GM12878 (cell line): Measurements from ENCODE around the gene BBS9. TPM values are rescaled to one million over a fixed set of nuclear protein-coding genes. Genes with fewer than 3 reads are reported as not detected.

Source experiments
- ATAC-seq: fragments of 200-7000 bp; cut with Tn5 transposase; 3 replicates; pipeline ENCODE4 v1.9.1; 2020; ENCODE audit warnings: mild to moderate bottlenecking, moderate library complexity
- BruUV-seq: library from RNA; stranded (reverse); fragments of 400-500 nt; replicated peaks from 2 replicates; lab custom pipeline; 2021; lab: Mats Ljungman, UMichigan
- CTCF ChIA-PET: fragments of 300-600 bp; sonication (Branson Sonifier 250); formaldehyde crosslinking; extraction: SDS; loops from one replicate; lab custom pipeline; 2021; ENCODE audit warnings: inconsistent platforms; lab: Yijun Ruan, JAX
- POLR2A ChIA-PET: fragments of 350-600 bp; formaldehyde crosslinking; extraction: SDS; loops from one replicate; lab custom pipeline; 2021; ENCODE audit warnings: inconsistent platforms; lab: Charles Lee
- RAD21 ChIA-PET: fragments of 300-600 bp; sonication (Branson Sonifier 250); formaldehyde crosslinking; loops from one replicate; lab custom pipeline; 2023; ENCODE audit warnings: antibody characterized with exemption; ENCODE audit not compliant: unreplicated experiment; lab: Charles Lee
- SMC1A ChIA-PET: fragments of 300-600 bp; sonication (Branson Sonifier 250); formaldehyde crosslinking; loops from one replicate; lab custom pipeline; 2023; ENCODE audit not compliant: unreplicated experiment, uncharacterized antibody; lab: Charles Lee
- DNase-seq: peaks from one replicate; pipeline ENCODE4 v3.0.0-alpha.2; 2011; ENCODE audit warnings: low read depth, low spot score
- FAIRE-seq: peaks from 3 replicates; lab custom pipeline; 2011; peaks lifted over from hg19 to GRCh38; lab: Jason Lieb, UNC
- H2AFZ ChIP-seq: 2 replicates; pipeline ENCODE4 v1.6.0; 2011; ENCODE audit warnings: low read depth, low read length, control low read depth; ENCODE audit not compliant: control insufficient read depth
- H3K27ac ChIP-seq: 2 replicates; pipeline ENCODE4 v1.5.1; 2011; ENCODE audit warnings: control low read depth; ENCODE audit not compliant: control insufficient read depth, insufficient read depth
- H3K27me3 ChIP-seq, 2 experiments: replicated peaks in 1 of 2; 2 replicates each; pipeline versions ENCODE4 v1.6.0 to v1.6.1; 2011; ENCODE audit warnings: low read length in 1 of 2; ENCODE audit not compliant: control insufficient read depth in 2 of 2, insufficient read depth in 2 of 2
- H3K36me3 ChIP-seq, 2 experiments: 2 replicates each; pipeline ENCODE4 v1.5.1; 2011; ENCODE audit warnings: low read length in 1 of 2; ENCODE audit not compliant: control insufficient read depth in 2 of 2, insufficient read depth in 2 of 2
- H3K4me1 ChIP-seq: 2 replicates; pipeline ENCODE4 v1.6.1; 2011; ENCODE audit warnings: mild to moderate bottlenecking, low read length, moderate library complexity, mixed read lengths; ENCODE audit not compliant: control insufficient read depth, insufficient read depth
- H3K4me2 ChIP-seq: 2 replicates; pipeline ENCODE4 v1.6.0; 2011; ENCODE audit warnings: control low read depth; ENCODE audit not compliant: control insufficient read depth, insufficient read depth
- H3K4me3 ChIP-seq: fragments of 200-600 bp; sonication (generic); 2 replicates; pipeline ENCODE4 v1.5.1; 2016
- H3K79me2 ChIP-seq: 2 replicates; pipeline ENCODE4 v1.6.0; 2011; ENCODE audit warnings: low read length; ENCODE audit not compliant: control insufficient read depth, insufficient read depth
- H3K9ac ChIP-seq: 2 replicates; pipeline ENCODE4 v1.8.0; 2011; ENCODE audit warnings: low read length, control low read depth, mixed read lengths; ENCODE audit not compliant: control insufficient read depth, insufficient read depth
- H3K9me3 ChIP-seq: replicated peaks from 3 replicates; pipeline ENCODE4 v1.5.1; 2011; ENCODE audit warnings: mild to moderate bottlenecking, low read length; ENCODE audit not compliant: control insufficient read depth, insufficient read depth
- H4K20me1 ChIP-seq: 2 replicates; pipeline ENCODE4 v1.6.0; 2011; ENCODE audit not compliant: control insufficient read depth, insufficient read depth
- CUX1 ChIP-seq: IDR thresholded peaks from 2 replicates; pipeline ENCODE4 v1.6.1; 2012; ENCODE audit warnings: improper control_type of control experiment, low read depth, low read length; ENCODE audit not compliant: insufficient replicate concordance
- FOXM1 ChIP-seq: IDR thresholded peaks from 2 replicates; pipeline ENCODE4 v1.6.1; 2012; ENCODE audit warnings: low read depth, mild to moderate bottlenecking, inconsistent platforms, low read length, moderate library complexity
- HCFC1 ChIP-seq: fragments of 150-350 bp; IDR thresholded peaks from 2 replicates; pipeline ENCODE4 v1.6.1; 2014; ENCODE audit warnings: low read length
- MEF2B ChIP-seq: fragments of 450-650 bp; IDR thresholded peaks from 2 replicates; pipeline ENCODE4 v1.6.1; 2018; ENCODE audit warnings: mild to moderate bottlenecking, moderate library complexity; ENCODE audit not compliant: partially characterized antibody, poor library complexity, severe bottlenecking
- SKIL ChIP-seq: fragments of 450-650 bp; IDR thresholded peaks from 2 replicates; pipeline ENCODE4 v1.6.1; 2017; ENCODE audit warnings: mild to moderate bottlenecking, low read depth, inconsistent platforms; ENCODE audit not compliant: poor library complexity, severe bottlenecking
- TBL1XR1 ChIP-seq: IDR thresholded peaks from 2 replicates; pipeline ENCODE4 v1.6.1; 2012; ENCODE audit warnings: low read depth, low read length, improper control_type of control experiment
- ZNF384 ChIP-seq: IDR thresholded peaks from 2 replicates; pipeline ENCODE4 v1.6.1; 2012; ENCODE audit warnings: low read depth, mild to moderate bottlenecking, low read length, improper control_type of control experiment, borderline replicate concordance
- WGBS: methylation state at CpG from one replicate; pipeline ENCODE4 v1.1.6; 2016; ENCODE audit warnings: low lambda C conversion rate; ENCODE audit not compliant: insufficient replicate concordance, insufficient coverage; ENCODE audit errors: missing lambda C conversion rate; 5-methylcytosine and 5-hydroxymethylcytosine counted together
- in situ Hi-C: fragments of 300-500 bp; cut with MboI; formaldehyde crosslinking; loops from 9 replicates; pipeline ENCODE4 v1.14.3; 2018; ENCODE audit warnings: mixed read lengths
- intact Hi-C: fragments of 100-400 bp; cut with micrococcal nuclease; formaldehyde crosslinking; loops from one replicate; pipeline ENCODE4 v1.14.2; 2022; ENCODE audit not compliant: unreplicated experiment
- polyA plus RNA-seq, 11 experiments: library from polyadenylated mRNA; depleted of rRNA in 4 of 11; unstranded in 6 of 11; stranded (reverse) in 5 of 11; fragments of >200 nt; fragmentation: Nextera tagmentation in 4 of 11; fragmentation: Illumina TruSeq in 1 of 11; extraction: Ambion mirVana in 4 of 11; extraction: Trizol in 1 of 11; gene quantifications; 1 replicate in 1 of 11; 2 replicates in 10 of 11; pipeline versions ENCODE4 v1.2.1 to v1.2.3, GENCODE V29; 2011 to 2016; ENCODE audit warnings: inconsistent platforms in 2 of 11, missing spikeins in 2 of 11, low read depth in 1 of 11
- total RNA-seq, 4 experiments: library from RNA; depleted of rRNA in 3 of 4; stranded (reverse); fragments of >200 nt in 3 of 4; fragmentation: Illumina TruSeq in 1 of 4; extraction: Trizol in 1 of 4; gene quantifications; 2 replicates each; pipeline versions ENCODE4 v1.2.1 to v1.2.3, GENCODE V29; 2013 to 2021
- TF ChIP-seq, protein P1 (sequence below): IDR thresholded peaks from 2 replicates; pipeline ENCODE4 v1.6.1; 2012; ENCODE audit warnings: low read length, inconsistent platforms
- TF ChIP-seq, protein P2 (sequence below): fragments of 450-650 bp; IDR thresholded peaks from 2 replicates; pipeline ENCODE4 v1.6.1; 2018; ENCODE audit warnings: mild to moderate bottlenecking, low read depth, moderate library complexity; ENCODE audit not compliant: partially characterized antibody
- TF ChIP-seq, protein P3 (sequence below): fragments of 450-650 bp; IDR thresholded peaks from 2 replicates; pipeline ENCODE4 v1.6.1; 2016; ENCODE audit warnings: mild to moderate bottlenecking

Gene BBS9
- total and polyA plus RNA-seq, 10 of the 15 experiments (the other 5 are each of a cell fraction or from before 2014, with no cell fraction given) = 1.2 to 5.6 (median 2.3) TPM

- Histone ChIP-seq H3K27me3 (no peaks in the 10 kb centered on the region), H3K4me1 (no peaks in the 10 kb centered on the region), H3K36me3 (no peaks in the 10 kb centered on the region), H3K9ac (no peak overlapping the region), H3K4me2 (no peak overlapping the region), H2AFZ (no peak overlapping the region), H3K27ac (no peak overlapping the region), H4K20me1 (no peaks in the 10 kb centered on the region), H3K4me3 (no peak overlapping the region), H3K9me3 (no peaks in the 10 kb centered on the region), H3K79me2 (no peaks in the 10 kb centered on the region)
- no TSS peak for BruUV-seq
- intact Hi-C loops (loop anchor here (10.0 kb wide), 1 partner anchor 286 kb away; no protein-coding TSS in a partner anchor), in situ Hi-C loops (no loop called here)
- RAD21 ChIA-PET = interaction anchor here (1.4 to 1.9 kb wide), 5 partner anchors 10 to 287 kb away, joined by 3 to 10 read pairs (median 5); no protein-coding TSS in a partner anchor
- POLR2A ChIA-PET = no interaction called here
- WGBS = 0% methylated on average over 1 of the region's 1 CpG
- CTCF ChIA-PET = interaction anchor here (0.6 to 3.5 kb wide), 11 partner anchors 10 to 474 kb away, joined by 3 to 17 read pairs (median 4); no protein-coding TSS in a partner anchor
- SMC1A ChIA-PET = interaction anchor here (1.2 to 2.1 kb wide), 5 partner anchors 29 to 361 kb away, joined by 3 to 12 read pairs (median 4); no protein-coding TSS in a partner anchor
- FAIRE-seq (no peak), ATAC-seq (no peak), DNase-seq (no peak)
- no peak for TF ChIP-seq ZNF384
- TF ChIP-seq, protein P1, sequence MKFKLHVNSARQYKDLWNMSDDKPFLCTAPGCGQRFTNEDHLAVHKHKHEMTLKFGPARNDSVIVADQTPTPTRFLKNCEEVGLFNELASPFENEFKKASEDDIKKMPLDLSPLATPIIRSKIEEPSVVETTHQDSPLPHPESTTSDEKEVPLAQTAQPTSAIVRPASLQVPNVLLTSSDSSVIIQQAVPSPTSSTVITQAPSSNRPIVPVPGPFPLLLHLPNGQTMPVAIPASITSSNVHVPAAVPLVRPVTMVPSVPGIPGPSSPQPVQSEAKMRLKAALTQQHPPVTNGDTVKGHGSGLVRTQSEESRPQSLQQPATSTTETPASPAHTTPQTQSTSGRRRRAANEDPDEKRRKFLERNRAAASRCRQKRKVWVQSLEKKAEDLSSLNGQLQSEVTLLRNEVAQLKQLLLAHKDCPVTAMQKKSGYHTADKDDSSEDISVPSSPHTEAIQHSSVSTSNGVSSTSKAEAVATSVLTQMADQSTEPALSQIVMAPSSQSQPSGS = no peak
- TF ChIP-seq, protein P2, sequence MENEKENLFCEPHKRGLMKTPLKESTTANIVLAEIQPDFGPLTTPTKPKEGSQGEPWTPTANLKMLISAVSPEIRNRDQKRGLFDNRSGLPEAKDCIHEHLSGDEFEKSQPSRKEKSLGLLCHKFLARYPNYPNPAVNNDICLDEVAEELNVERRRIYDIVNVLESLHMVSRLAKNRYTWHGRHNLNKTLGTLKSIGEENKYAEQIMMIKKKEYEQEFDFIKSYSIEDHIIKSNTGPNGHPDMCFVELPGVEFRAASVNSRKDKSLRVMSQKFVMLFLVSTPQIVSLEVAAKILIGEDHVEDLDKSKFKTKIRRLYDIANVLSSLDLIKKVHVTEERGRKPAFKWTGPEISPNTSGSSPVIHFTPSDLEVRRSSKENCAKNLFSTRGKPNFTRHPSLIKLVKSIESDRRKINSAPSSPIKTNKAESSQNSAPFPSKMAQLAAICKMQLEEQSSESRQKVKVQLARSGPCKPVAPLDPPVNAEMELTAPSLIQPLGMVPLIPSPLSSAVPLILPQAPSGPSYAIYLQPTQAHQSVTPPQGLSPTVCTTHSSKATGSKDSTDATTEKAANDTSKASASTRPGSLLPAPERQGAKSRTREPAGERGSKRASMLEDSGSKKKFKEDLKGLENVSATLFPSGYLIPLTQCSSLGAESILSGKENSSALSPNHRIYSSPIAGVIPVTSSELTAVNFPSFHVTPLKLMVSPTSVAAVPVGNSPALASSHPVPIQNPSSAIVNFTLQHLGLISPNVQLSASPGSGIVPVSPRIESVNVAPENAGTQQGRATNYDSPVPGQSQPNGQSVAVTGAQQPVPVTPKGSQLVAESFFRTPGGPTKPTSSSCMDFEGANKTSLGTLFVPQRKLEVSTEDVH = no peak
- TF ChIP-seq HCFC1 = no peak
- TF ChIP-seq TBL1XR1 = no peak
- TF ChIP-seq, protein P3, sequence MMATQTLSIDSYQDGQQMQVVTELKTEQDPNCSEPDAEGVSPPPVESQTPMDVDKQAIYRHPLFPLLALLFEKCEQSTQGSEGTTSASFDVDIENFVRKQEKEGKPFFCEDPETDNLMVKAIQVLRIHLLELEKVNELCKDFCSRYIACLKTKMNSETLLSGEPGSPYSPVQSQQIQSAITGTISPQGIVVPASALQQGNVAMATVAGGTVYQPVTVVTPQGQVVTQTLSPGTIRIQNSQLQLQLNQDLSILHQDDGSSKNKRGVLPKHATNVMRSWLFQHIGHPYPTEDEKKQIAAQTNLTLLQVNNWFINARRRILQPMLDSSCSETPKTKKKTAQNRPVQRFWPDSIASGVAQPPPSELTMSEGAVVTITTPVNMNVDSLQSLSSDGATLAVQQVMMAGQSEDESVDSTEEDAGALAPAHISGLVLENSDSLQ = no peak
- no peak for TF ChIP-seq FOXM1
- TF ChIP-seq CUX1 = no peak
- no peak for TF ChIP-seq SKIL
- no peak for TF ChIP-seq MEF2B
Observed at GRCh38 chr7:33458581-33458980, 329.2 kb downstream of the BBS9 start.
